ENCODE measurements around the gene FNDC11. TPM values are rescaled to one million over a fixed set of nuclear protein-coding genes. Genes with fewer than 3 reads are reported as not detected.
A peak's percentile ranks its signal among the peaks of the same experiment; 100 is the strongest.
"Not testable (repeated sequence)": the region's sequence is repeated elsewhere in the genome, so short reads cannot be mapped to it uniquely, and the experiment has no call there.

The FNDC11 gene
- total RNA-seq, 1 donor from 2014 or later = 1.3 TPM

DNA sequence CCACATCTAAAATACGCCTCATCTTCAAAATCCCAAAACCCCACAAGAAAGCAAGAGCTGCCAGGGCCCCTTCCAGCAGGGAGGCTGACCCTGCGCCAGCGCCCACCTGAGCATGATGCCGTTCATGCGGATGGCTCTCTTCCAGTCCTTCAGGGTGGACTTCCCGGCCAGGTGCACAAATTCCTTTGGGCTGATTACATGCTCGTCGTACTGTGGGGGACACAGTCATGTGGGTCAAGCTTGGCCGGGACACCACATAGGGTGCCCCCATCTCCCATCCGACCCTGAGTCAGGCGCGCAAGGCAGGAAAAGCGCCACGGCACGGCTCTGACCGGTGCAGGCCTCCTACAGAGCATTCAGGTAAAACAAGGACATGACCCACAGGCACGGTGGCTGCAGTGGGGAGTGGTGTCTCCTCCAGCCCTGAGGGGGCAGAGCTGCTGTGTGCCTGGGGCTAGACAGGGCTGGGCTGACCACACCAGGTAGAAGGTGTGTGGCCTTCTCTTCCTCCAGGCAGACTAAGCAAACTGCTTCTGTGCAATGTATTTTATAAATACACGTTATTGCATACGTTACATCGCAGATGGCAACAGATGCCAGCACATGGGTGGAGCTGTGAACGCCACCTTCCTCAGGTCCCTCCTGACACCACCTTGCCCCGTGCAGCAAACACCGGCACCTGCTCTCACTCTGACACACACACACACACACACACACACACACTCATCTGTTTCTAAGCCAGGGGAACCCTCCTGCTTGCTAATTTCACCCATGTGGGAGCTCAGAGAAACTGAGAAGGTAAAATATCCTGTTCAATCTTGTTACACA is 43.9 kb downstream of the FNDC11 start:
- Mint-ChIP-seq H3K36me3 (ENCODE audit: low read depth, unreplicated experiment) (peaks cover 24% of the 10 kb centered on the region), H3K27me3 (ENCODE audit: unreplicated experiment) (peaks cover 6% of the 10 kb centered on the region), H3K27ac (ENCODE audit: unreplicated experiment) (no peak overlapping the region), H3K4me3 (ENCODE audit: unreplicated experiment) (peak overlapping the region; percentile 51), H3K4me1 (ENCODE audit: unreplicated experiment) (no peaks in the 10 kb centered on the region), H3K9me3 (ENCODE audit: unreplicated experiment) (no peaks in the 10 kb centered on the region)
- DNase-seq (ENCODE audit: low spot score) = no peak
- TF ChIP-seq CTCF (IDR thresholded peaks at IDR 0.05; ENCODE audit: unreplicated experiment) = no peak

GRCh38 chr20:63598479-63599395 is 44.8 kb downstream of the FNDC11 start:
- Mint-ChIP-seq H3K4me1 (ENCODE audit: unreplicated experiment) (no peaks in the 10 kb centered on the region), H3K4me3 (ENCODE audit: unreplicated experiment) (peak overlapping the region; percentile 51), H3K9me3 (ENCODE audit: unreplicated experiment) (no peaks in the 10 kb centered on the region), H3K27me3 (ENCODE audit: unreplicated experiment) (peaks cover 3% of the 10 kb centered on the region), H3K27ac (ENCODE audit: unreplicated experiment) (no peak overlapping the region), H3K36me3 (ENCODE audit: low read depth, unreplicated experiment) (peaks cover 21% of the 10 kb centered on the region)
- no peak for TF ChIP-seq CTCF (IDR thresholded peaks at IDR 0.05; ENCODE audit: unreplicated experiment)
- no peak for DNase-seq (ENCODE audit: low spot score)

DNA sequence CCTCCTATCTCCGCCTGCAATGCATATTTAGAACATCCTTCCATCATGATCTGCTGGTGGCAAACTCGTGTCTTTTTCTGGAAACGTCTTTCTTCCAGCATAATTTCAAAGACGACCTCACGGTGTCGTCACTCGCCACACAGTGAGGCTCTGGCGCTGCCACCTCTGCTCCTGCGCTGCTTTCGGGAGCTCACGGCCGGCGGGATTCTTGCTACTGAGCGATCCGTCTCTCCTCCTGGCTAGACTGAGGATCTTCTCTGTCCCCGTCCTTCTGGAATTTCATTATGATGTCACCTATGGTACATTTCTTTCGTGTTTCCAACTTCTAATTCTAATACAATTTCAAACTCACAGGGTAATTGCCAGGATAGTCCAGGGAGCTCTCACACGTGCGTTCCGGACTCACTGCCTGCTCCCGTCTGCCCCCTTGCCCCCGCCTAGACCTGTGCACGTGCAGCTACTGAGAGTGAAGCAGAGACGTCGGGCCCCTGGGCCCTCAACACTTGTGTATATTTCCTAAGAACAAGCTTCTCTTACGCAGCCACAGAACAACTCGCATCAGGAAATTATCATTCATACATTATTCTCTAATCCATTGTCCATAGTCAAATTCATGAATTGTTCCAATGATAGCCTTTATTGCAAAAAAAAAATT is 45.6 kb downstream of the FNDC11 start:
- H3K27ac Mint-ChIP-seq (ENCODE audit: unreplicated experiment) = no peak overlapping the region
- peak overlapping the region; percentile 47 for H3K4me3 Mint-ChIP-seq (ENCODE audit: unreplicated experiment)
- TF ChIP-seq CTCF (IDR thresholded peaks at IDR 0.05; ENCODE audit: unreplicated experiment) = no peak
- no peaks in the 10 kb centered on the region for H3K9me3 Mint-ChIP-seq (ENCODE audit: unreplicated experiment)
- DNase-seq (ENCODE audit: low spot score) = no peak
- H3K27me3 Mint-ChIP-seq (ENCODE audit: unreplicated experiment) = peaks cover 4% of the 10 kb centered on the region
- H3K36me3 Mint-ChIP-seq (ENCODE audit: low read depth, unreplicated experiment) = peaks cover 21% of the 10 kb centered on the region
- no peaks in the 10 kb centered on the region for H3K4me1 Mint-ChIP-seq (ENCODE audit: unreplicated experiment)

DNA sequence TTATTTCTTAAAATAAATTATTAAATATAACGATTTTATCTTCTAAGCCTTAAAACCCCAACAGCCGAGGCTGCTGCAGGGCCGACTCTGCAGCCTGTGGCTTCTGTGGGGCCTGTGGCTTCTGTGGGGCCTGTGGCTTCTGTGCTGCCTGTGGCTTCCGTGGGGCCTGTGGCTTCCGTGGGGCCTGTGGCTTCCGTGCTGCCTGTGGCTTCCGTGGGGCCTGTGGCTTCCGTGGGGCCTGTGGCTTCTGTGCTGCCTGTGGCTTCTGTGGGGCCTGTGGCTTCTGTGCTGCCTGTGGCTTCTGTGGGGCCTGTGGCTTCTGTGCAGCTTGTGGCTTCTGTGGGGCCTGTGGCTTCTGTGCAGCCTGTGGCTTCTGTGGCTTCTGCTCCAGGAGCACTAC is 47.7 kb downstream of the FNDC11 start:
- H3K27ac Mint-ChIP-seq (ENCODE audit: unreplicated experiment); DNase-seq (ENCODE audit: low spot score); H3K9me3 Mint-ChIP-seq (ENCODE audit: unreplicated experiment); H3K4me1 Mint-ChIP-seq (ENCODE audit: unreplicated experiment); H3K27me3 Mint-ChIP-seq (ENCODE audit: unreplicated experiment); H3K4me3 Mint-ChIP-seq (ENCODE audit: unreplicated experiment): not testable (repeated sequence)
- H3K36me3 Mint-ChIP-seq (ENCODE audit: low read depth, unreplicated experiment) = peaks cover 21% of the 10 kb centered on the region

DNA sequence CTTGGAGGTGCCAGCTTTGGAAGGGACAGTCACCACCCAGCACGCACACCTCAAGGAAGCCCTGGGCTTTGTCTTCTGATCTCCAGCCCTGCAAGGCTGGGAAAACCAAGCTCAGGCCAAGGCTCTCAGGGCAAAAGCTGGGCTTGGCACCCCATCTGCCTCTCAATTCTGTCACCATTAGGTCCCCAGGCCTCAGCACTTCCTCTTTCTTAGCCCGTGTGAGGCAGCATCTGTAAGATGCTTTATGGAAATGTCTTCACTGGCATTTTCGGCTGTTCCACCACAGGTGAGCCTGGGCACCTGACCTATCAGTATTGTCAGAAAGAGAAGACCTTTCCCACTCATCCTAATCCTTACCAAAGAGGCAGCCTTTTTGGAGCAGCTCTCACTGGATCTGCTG is 48.4 kb downstream of the FNDC11 start:
- TF ChIP-seq CTCF (IDR thresholded peaks at IDR 0.05; ENCODE audit: unreplicated experiment) = no peak
- Mint-ChIP-seq H3K27ac (ENCODE audit: unreplicated experiment) (no peak overlapping the region), H3K27me3 (ENCODE audit: unreplicated experiment) (peaks cover 9% of the 10 kb centered on the region), H3K9me3 (ENCODE audit: unreplicated experiment) (no peaks in the 10 kb centered on the region), H3K4me1 (ENCODE audit: unreplicated experiment) (no peaks in the 10 kb centered on the region), H3K36me3 (ENCODE audit: low read depth, unreplicated experiment) (peaks cover 21% of the 10 kb centered on the region), H3K4me3 (ENCODE audit: unreplicated experiment) (no peak overlapping the region)
- DNase-seq (ENCODE audit: low spot score) = no peak

Measured in endothelial cell (in vitro differentiated cells).